PC-9 (cell line): ENCODE data around the gene SNORC.

Source experiments
- CTCF ChIP-seq: fragments of 200-600 bp; sonication (generic); conservative IDR thresholded peaks from 2 replicates; pipeline ENCODE4 v1.6.1; 2017; ENCODE audit warnings: mixed run types, antibody characterized with exemption, mild to moderate bottlenecking, moderate library complexity
- EZH2 ChIP-seq: fragments of 200-600 bp; sonication (generic); IDR thresholded peaks from 2 replicates; pipeline ENCODE4 v1.8.0; 2017; ENCODE audit warnings: antibody characterized with exemption, low read depth

GRCh38 chr2:232892843-232893242 lies 22.8 kb downstream of the SNORC start:
- TF ChIP-seq CTCF (no peak), EZH2 (no peak)
